Esophagus (tissue), 2 donors: ENCODE measurements around the gene AMBN. TPM values are rescaled to one million over a fixed set of nuclear protein-coding genes. Genes with fewer than 3 reads are reported as not detected.
"Not testable (repeated sequence)": the region's sequence is repeated elsewhere in the genome, so short reads cannot be mapped to it uniquely, and the experiment has no call there.

Experiments used
- H3K27ac ChIP-seq, 2 donors: one replicate each; pipeline ENCODE4 v1.5.1; 2013; ENCODE audit warnings: low read depth in 2 of 2, mild to moderate bottlenecking in 2 of 2, inconsistent platforms in 1 of 2, low read length in 1 of 2, moderate library complexity in 1 of 2
- H3K27me3 ChIP-seq, 2 donors: one replicate each; pipeline ENCODE4 v1.6.1; 2013; ENCODE audit warnings: low read length in 2 of 2, control low read depth in 1 of 2, mild to moderate bottlenecking in 1 of 2; ENCODE audit not compliant: insufficient read depth in 2 of 2, control insufficient read depth in 1 of 2
- H3K36me3 ChIP-seq, 2 donors: one replicate each; pipeline ENCODE4 v1.6.1; 2013; ENCODE audit warnings: low read length in 1 of 2; ENCODE audit not compliant: control insufficient read depth in 2 of 2, insufficient read depth in 2 of 2
- H3K4me1 ChIP-seq, 2 donors: one replicate each; pipeline ENCODE4 v1.6.1; 2013; ENCODE audit warnings: low read length in 1 of 2; ENCODE audit not compliant: control insufficient read depth in 2 of 2, insufficient read depth in 2 of 2
- H3K4me3 ChIP-seq, 2 donors: one replicate each; pipeline ENCODE4 v1.5.1; 2013; ENCODE audit warnings: low read length in 2 of 2, mild to moderate bottlenecking in 2 of 2, low read depth in 1 of 2, moderate library complexity in 1 of 2
- H3K9me3 ChIP-seq, 2 donors: one replicate each; pipeline ENCODE4 v1.6.1; 2013; ENCODE audit warnings: mild to moderate bottlenecking in 2 of 2, low read depth in 1 of 2, low read length in 1 of 2, moderate library complexity in 1 of 2; ENCODE audit not compliant: control insufficient read depth in 2 of 2, insufficient read depth in 1 of 2
- WGBS, 2 donors: extraction: QIAGEN DNeasy Blood & Tissue Kit; methylation state at CpG; one replicate each; pipeline ENCODE4 v1.1.7; 2013; 5-methylcytosine and 5-hydroxymethylcytosine counted together
- polyA plus RNA-seq, 2 donors: library from polyadenylated mRNA; stranded (reverse); fragments of 200-250 nt; gene quantifications; one replicate each; pipeline ENCODE4 v1.2.3, GENCODE V29; 2013
- donor health status: healthy with polysubstance abuse.
- donor health status: Bipolar disorder and iron deficiency.

Gene AMBN
- polyA plus RNA-seq, 2 donors, result not detected

DNA sequence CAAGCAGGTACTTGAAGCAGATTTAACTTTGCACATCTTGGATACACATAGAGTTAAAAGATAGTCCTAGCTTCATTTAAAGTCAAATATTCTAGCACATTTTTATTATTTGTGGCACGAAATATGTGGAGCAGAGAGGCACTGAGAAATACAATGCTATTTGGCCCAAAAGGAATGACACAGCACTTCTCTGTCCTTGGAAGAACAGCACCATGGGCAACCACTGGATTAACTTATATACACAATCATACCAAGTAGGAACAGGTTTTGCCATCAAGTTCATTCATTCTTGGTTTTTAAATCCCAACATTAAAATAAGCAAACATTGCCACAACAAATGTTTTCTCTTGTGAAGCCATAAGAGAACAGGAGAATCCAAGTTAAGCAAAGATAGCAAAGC, 35.6 kb downstream of the AMBN start:
- H3K27me3 ChIP-seq, result no peaks in the 10 kb centered on the region
- H3K36me3 ChIP-seq, result no peaks in the 10 kb centered on the region
- H3K9me3 ChIP-seq, result no peaks in the 10 kb centered on the region
- WGBS, 2 donors, result 45 to 60% methylated on average over 1 of the region's 1 CpG
- H3K4me1 ChIP-seq, result no peaks in the 10 kb centered on the region
- H3K27ac ChIP-seq, result no peak overlapping the region
- H3K4me3 ChIP-seq, result no peak overlapping the region

- 83 to 90% methylated on average over 2 of the region's 2 CpGs for WGBS, 2 donors
- Histone ChIP-seq H3K4me1 (no peaks in the 10 kb centered on the region), H3K27me3 (no peaks in the 10 kb centered on the region)
Observed at GRCh38 chr4:70628444-70628843, 36.4 kb downstream of the AMBN start, which contains the start of gene ENAM. TSS of gene ENAM (plus strand) at chr4:70628744. CDS start at chr4:70629501, 757 bp downstream.

GRCh38 chr4:70629469-70630090, 37.5 kb downstream of the AMBN start:
- H3K27me3 ChIP-seq, result no peaks in the 10 kb centered on the region
- H3K4me3 ChIP-seq, result no peak overlapping the region
- H3K4me1 ChIP-seq, result no peaks in the 10 kb centered on the region
- whole genome bisulfite sequencing, 2 donors, result 80 to 92% methylated on average over 1 of the region's 1 CpG
- no peaks in the 10 kb centered on the region for H3K36me3 ChIP-seq
- H3K9me3 ChIP-seq, result no peaks in the 10 kb centered on the region
- no peak overlapping the region for H3K27ac ChIP-seq

More at GRCh38 chr4:70628444-70628843, 36.4 kb downstream of the AMBN start, which contains the start of gene ENAM:
- Histone ChIP-seq H3K9me3 (no peaks in the 10 kb centered on the region), H3K36me3 (no peaks in the 10 kb centered on the region), H3K27ac (no peak within 1 kb of the TSS), H3K4me3 (no peak within 1 kb of the TSS)

GRCh38 chr4:70630162-70630561, 38.1 kb downstream of the AMBN start:
- Histone ChIP-seq H3K9me3 (no peaks in the 10 kb centered on the region), H3K36me3 (no peaks in the 10 kb centered on the region), H3K27me3 (no peaks in the 10 kb centered on the region), H3K4me1 (no peaks in the 10 kb centered on the region), H3K4me3 (no peak overlapping the region), H3K27ac (no peak overlapping the region)
- WGBS, 2 donors, result 72 to 77% methylated on average over 3 of the region's 3 CpGs

DNA sequence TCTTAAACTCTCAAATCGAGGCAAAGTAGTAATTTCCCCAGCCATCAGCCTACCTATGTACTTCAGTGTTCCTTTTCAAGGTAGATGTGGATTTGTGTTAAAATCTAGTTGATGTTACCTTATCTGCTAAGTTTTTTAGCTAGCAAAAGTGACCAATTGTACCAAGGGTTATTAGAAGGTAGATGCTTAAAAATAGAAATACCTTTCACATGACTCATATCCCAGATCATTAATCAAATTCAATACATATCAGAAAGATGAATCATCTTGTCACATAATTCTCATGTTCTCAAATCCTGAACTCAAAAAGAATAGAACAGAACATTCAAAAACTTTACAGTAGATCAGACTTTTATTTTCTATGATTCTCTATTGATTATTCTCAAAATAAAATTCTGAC, 40.0 kb downstream of the AMBN start:
- H3K27ac ChIP-seq, result no peak overlapping the region
- H3K27me3 ChIP-seq, result no peaks in the 10 kb centered on the region
- WGBS, 2 donors, result 80 to 84% methylated on average over 1 of the region's 1 CpG
- no peak overlapping the region for H3K4me3 ChIP-seq
- no peaks in the 10 kb centered on the region for H3K36me3 ChIP-seq
- H3K9me3 ChIP-seq, result no peaks in the 10 kb centered on the region
- no peaks in the 10 kb centered on the region for H3K4me1 ChIP-seq

DNA sequence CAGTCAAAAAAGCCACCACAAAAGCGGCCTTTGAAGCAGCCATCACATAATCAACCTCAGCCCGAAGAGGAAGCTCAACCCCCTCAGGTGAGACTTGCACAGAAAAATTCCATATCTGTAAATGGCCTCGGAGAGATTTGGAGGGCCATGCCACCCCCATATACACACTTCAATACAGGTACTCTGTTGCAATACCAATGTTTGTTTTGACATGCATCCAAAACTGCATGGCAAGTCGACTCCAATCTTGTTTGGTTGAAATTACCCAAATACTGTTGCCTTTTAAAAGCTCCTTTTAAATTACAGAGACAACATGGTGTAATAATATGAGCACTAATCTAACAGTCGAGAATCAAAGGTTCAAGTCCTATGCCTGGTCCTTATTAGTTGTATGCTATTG, 42.4 kb downstream of the AMBN start:
- no peak overlapping the region for H3K4me3 ChIP-seq
- no peaks in the 10 kb centered on the region for H3K9me3 ChIP-seq
- H3K4me1 ChIP-seq, result no peaks in the 10 kb centered on the region
- 70 to 71% methylated on average over 5 of the region's 5 CpGs for WGBS, 2 donors
- H3K27ac ChIP-seq, result no peak overlapping the region
- no peaks in the 10 kb centered on the region for H3K27me3 ChIP-seq
- H3K36me3 ChIP-seq, result no peaks in the 10 kb centered on the region

- no peaks in the 10 kb centered on the region for H3K9me3 ChIP-seq
- 38 to 51% methylated on average over 8 of the region's 8 CpGs for WGBS, 2 donors
- no peaks in the 10 kb centered on the region for H3K36me3 ChIP-seq
- no peak overlapping the region for H3K27ac ChIP-seq
- H3K27me3 ChIP-seq, result no peaks in the 10 kb centered on the region
- no peaks in the 10 kb centered on the region for H3K4me1 ChIP-seq
- no peak overlapping the region for H3K4me3 ChIP-seq
Observed at GRCh38 chr4:70637239-70637913, 45.3 kb downstream of the AMBN start.

DNA sequence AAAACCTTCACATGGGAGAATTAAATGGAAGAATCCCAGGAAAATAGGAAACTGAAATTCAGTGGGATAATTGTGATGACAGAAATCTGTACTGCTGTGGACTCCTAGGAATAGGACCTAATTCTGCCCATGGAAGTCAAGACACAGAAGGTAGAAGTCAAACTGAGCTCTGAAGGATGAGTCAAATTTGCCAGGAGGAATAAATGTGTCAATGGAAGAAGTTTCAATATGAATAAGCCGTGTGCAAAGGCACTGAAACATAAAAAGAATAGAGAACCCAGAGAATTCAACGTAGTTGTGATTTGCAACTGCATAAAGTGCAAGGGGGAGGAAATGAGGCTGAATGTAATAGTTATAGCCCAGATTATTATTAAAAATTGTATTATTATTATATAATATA, 48.1 kb downstream of the AMBN start:
- H3K27me3 ChIP-seq, result no peaks in the 10 kb centered on the region
- no peaks in the 10 kb centered on the region for H3K9me3 ChIP-seq
- H3K27ac ChIP-seq, result no peak overlapping the region
- H3K4me3 ChIP-seq, result no peak overlapping the region
- no peaks in the 10 kb centered on the region for H3K36me3 ChIP-seq
- no peaks in the 10 kb centered on the region for H3K4me1 ChIP-seq
- whole genome bisulfite sequencing, 2 donors, result 74 to 78% methylated on average over 2 of the region's 2 CpGs

- not testable (repeated sequence) for H3K4me3 ChIP-seq, H3K27me3 ChIP-seq, H3K36me3 ChIP-seq, H3K9me3 ChIP-seq, H3K27ac ChIP-seq, H3K4me1 ChIP-seq
- WGBS, 2 donors, result 82 to 85% methylated on average over 4 of the region's 4 CpGs
Observed at GRCh38 chr4:70650741-70651140, 58.7 kb downstream of the AMBN start.
